NT2/D1 (cell line): ENCODE results near the gene FLYWCH1.

Experiments
- DNase-seq: peaks from one replicate; pipeline ENCODE4 v3.0.0-alpha.2; 2011; ENCODE audit warnings: low read depth, low spot score
- H3K27me3 ChIP-seq: 2 replicates; pipeline ENCODE4 v1.6.0; 2011; ENCODE audit warnings: mild to moderate bottlenecking; ENCODE audit not compliant: insufficient read length, insufficient read depth
- H3K36me3 ChIP-seq: 2 replicates; pipeline ENCODE4 v1.6.1; 2011; ENCODE audit warnings: mild to moderate bottlenecking, low read length, mixed read lengths; ENCODE audit not compliant: insufficient read depth, insufficient read length
- H3K4me1 ChIP-seq: 2 replicates; pipeline ENCODE4 v1.5.1; 2011; ENCODE audit not compliant: insufficient read depth, insufficient read length
- H3K4me3 ChIP-seq: 2 replicates; pipeline ENCODE4 v1.5.1; 2011; ENCODE audit warnings: low read depth; ENCODE audit not compliant: insufficient read length
- H3K9ac ChIP-seq: 2 replicates; pipeline ENCODE4 v1.6.0; 2011; ENCODE audit warnings: low read depth; ENCODE audit not compliant: insufficient read length
- H3K9me3 ChIP-seq: 2 replicates; pipeline ENCODE4 v1.5.1; 2011; ENCODE audit warnings: mild to moderate bottlenecking, low read length; ENCODE audit not compliant: insufficient read depth
- SUZ12 ChIP-seq: IDR thresholded peaks from 2 replicates; pipeline ENCODE4 v1.6.1; 2011; ENCODE audit not compliant: insufficient read length, insufficient read depth; ENCODE audit errors: extremely low read depth
- YY1 ChIP-seq: IDR thresholded peaks from 2 replicates; pipeline ENCODE4 v1.6.1; 2011; ENCODE audit not compliant: insufficient read length, insufficient read depth
- ZNF274 ChIP-seq: IDR thresholded peaks from 2 replicates; pipeline ENCODE4 v1.6.1; 2011; ENCODE audit warnings: mild to moderate bottlenecking, low read depth, low read length

The FLYWCH1 gene

DNA sequence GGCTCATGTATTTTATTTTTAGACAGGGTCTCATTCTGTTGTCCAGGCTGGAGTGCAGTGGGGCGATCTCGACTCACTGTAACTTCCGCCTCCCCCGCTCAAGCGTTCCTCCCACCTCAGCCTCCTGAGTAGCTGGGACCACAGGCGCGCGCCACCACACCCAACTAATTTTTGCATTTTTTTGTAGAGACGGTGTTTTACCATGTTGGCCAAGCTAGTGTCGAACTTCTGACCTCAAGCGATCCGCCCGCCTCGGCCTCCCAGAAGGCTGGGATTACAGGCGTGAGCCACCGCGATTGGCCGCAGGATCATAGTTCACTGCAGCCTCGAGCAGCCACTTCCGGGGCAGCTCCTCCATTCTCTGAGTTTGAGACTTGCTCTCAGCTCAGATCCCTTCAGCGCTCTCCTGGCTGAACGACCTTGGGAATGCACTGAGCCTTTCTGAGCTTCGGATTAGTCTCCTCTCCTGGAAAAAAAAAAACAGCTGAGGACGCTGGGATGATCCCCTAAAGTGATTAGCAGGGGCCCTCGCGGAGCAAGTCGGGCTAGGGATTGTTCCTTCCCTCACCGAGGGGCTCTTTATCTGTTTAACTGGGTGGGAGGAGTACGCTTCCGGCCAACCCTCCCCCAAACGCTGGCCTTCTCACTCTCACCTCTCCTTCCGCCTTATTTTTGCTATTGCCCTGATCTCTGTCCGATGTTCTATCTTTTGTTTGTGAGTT is 69.6 kb downstream of the FLYWCH1 start:
- TF ChIP-seq YY1 (no peak), SUZ12 (no peak), ZNF274 (no peak)
- peaks cover 12% of the 10 kb centered on the region for H3K4me1 ChIP-seq
- no peaks in the 10 kb centered on the region for H3K27me3 ChIP-seq
- H3K9me3 ChIP-seq = no peaks in the 10 kb centered on the region
- peak overlapping the region; percentile 95 for H3K4me3 ChIP-seq
- peak; percentile 70 for DNase-seq
- peaks cover 30% of the 10 kb centered on the region for H3K36me3 ChIP-seq
- H3K9ac ChIP-seq = peak overlapping the region; percentile 100

DNA sequence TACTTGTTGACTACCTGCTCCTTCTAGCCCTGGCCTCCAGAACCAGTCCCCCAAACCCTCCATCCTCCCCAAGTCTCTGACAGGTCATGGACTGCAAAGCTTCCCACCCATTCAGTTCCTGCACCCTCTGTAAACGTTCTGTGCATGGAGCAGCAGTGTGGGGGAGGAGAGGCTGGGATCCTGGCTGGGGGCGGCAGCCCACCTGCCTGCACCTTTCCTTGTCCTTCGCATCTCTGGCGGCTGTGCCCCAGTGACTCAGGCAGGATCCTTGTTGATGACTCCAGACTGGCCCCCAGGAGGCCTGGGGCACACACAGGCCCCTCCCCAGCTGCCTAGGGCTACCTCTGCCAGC is 70.1 kb downstream of the FLYWCH1 start:
- no peak for DNase-seq
- H3K4me3 ChIP-seq = peak overlapping the region; percentile 95
- H3K27me3 ChIP-seq = no peaks in the 10 kb centered on the region
- TF ChIP-seq YY1 = no peak
- no peak for TF ChIP-seq SUZ12
- no peak for TF ChIP-seq ZNF274
- H3K4me1 ChIP-seq = peaks cover 12% of the 10 kb centered on the region
- H3K9ac ChIP-seq = peak overlapping the region; percentile 100
- H3K9me3 ChIP-seq = no peaks in the 10 kb centered on the region
- peaks cover 25% of the 10 kb centered on the region for H3K36me3 ChIP-seq

DNA sequence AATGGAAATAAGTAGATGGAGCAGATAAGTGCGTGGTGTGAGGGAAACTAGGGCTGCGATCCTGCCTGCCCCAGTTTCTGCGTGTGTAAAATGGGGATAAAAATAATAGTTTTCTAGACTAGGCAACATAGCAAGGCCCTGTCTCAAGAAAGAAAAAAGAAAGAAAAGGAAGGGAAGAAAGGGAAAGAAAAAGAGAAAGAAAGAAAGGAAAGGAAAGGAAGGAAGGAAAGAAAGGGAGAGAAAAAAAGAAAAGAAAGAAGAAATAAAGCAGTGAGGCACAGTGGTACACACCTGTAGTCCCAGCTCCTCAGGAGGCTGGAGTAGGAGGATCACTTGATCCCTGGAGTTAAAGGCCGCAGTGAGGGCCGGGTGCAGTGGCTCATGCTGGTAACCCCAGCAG is 70.7 kb downstream of the FLYWCH1 start:
- no peaks in the 10 kb centered on the region for H3K27me3 ChIP-seq
- TF ChIP-seq YY1 = no peak
- peaks cover 20% of the 10 kb centered on the region for H3K36me3 ChIP-seq
- no peak overlapping the region for H3K4me3 ChIP-seq
- peaks cover 14% of the 10 kb centered on the region for H3K4me1 ChIP-seq
- H3K9me3 ChIP-seq = no peaks in the 10 kb centered on the region
- H3K9ac ChIP-seq = peak overlapping the region; percentile 100
- no peak for DNase-seq

DNA sequence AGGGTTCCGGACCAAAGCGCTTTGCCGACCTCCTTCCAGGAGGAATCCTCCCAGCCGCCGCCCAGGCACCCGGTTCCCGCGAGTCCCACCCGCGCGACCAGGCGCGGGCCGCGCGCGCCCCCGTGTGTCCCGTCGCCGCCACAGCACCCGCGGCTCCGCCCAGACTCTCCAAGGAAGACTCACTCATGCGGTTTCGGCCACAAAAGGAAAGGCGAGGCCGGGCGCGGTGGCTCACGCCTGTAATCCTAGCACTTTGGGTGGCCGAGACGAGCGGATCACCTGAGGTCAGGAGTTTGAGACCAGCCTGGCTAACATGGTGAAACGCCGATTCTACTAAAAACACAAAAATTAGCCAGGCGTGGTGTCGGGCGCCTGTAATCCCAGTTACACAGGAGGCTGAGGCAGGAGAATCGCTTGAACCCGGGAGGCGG is 72.0 kb downstream of the FLYWCH1 start:
- Histone ChIP-seq H3K4me3 (no peak overlapping the region), H3K36me3 (peaks cover 8% of the 10 kb centered on the region), H3K27me3 (no peaks in the 10 kb centered on the region), H3K9ac (peak overlapping the region; percentile 71), H3K4me1 (peaks cover 24% of the 10 kb centered on the region), H3K9me3 (no peaks in the 10 kb centered on the region)
- no peak for TF ChIP-seq SUZ12
- TF ChIP-seq YY1 = no peak
- TF ChIP-seq ZNF274 = no peak
- DNase-seq = no peak

DNA sequence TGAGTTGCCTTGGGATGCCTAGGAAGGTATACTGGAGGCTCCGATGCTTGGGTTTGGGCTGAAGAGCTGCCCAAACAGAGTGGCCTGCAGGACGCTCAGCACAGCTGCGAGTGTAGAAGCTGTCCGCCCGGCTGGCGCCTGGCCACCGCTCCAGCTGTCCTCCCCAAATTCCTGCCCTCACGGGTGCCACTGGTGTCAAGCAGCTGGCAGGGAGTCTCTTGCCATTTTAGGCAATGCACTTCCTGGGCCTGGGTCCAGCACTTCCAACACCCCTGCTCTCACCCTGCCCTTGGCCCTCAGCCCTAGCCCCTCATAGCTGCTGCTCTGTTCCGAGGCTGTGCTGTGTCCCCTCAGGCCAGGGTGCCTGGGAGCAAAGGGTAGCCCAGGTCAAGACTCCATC is 73.7 kb downstream of the FLYWCH1 start:
- TF ChIP-seq ZNF274 (no peak), SUZ12 (no peak), YY1 (no peak)
- no peaks in the 10 kb centered on the region for H3K9me3 ChIP-seq
- no peaks in the 10 kb centered on the region for H3K36me3 ChIP-seq
- DNase-seq = no peak
- H3K27me3 ChIP-seq = no peaks in the 10 kb centered on the region
- H3K4me3 ChIP-seq = no peak overlapping the region
- peaks cover 30% of the 10 kb centered on the region for H3K4me1 ChIP-seq
- peak overlapping the region; percentile 57 for H3K9ac ChIP-seq

DNA sequence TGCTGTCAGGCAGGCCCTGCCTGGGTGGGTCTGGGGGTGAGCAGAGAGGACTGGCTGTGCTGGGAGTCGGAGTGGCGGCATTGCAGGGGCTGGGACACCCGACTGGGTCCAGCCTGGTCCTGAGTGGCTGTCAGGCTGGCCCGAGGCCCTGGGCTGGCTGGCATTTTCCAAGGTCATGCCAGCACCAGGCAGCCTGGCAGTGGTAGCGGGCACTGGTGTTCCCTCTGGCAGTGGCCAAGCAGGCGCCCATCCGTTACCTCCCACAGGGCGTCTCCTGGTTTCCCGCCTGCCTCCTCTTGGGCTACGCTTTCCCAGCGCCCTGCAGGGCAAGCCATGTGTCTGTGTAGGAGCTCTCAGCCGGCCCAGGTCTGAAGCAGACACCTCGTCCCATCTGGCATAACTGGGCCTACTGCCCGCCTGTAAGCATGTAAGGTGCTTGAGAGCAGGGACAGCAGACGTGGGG is 74.2 kb downstream of the FLYWCH1 start:
- Histone ChIP-seq H3K4me3 (no peak overlapping the region), H3K9ac (peak overlapping the region; percentile 5)

DNA sequence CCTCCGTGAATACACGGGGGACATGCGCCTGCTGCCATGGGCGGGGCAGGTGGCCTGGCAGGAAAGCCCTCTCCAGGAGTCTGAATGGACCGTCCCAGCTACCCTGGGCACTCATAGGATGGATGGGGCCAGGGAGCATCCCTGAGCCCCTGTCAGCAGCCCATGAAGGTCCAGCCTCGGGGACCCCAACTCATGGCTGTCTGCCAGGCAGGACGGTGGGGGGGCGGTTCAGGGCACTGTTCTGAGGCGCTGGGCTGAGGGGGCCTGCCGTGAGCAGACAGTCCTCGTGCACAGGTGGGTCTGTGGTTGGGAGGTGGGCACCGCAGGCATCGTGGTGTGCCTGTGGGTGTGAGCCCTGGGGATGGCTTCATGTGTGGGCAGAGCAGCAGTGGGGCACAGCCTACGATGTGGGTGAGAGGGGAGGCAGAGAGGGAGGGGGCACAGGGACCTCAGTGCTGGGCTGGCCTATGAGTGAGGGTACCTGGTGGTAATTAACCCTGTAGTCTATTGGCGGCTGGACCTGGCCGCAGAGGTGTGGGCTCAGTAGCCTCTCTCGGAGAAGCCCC is 75.0 kb downstream of the FLYWCH1 start:
- no peaks in the 10 kb centered on the region for H3K9me3 ChIP-seq
- peaks cover under 1% of the 10 kb centered on the region for H3K27me3 ChIP-seq
- no peaks in the 10 kb centered on the region for H3K36me3 ChIP-seq
- no peak overlapping the region for H3K4me3 ChIP-seq
- H3K9ac ChIP-seq = peak overlapping the region; percentile 5
- no peak for DNase-seq
- TF ChIP-seq YY1 (no peak), ZNF274 (no peak), SUZ12 (no peak)
- H3K4me1 ChIP-seq = peaks cover 36% of the 10 kb centered on the region

More for the DNA sequence above, 74.2 kb downstream of the FLYWCH1 start:
- TF ChIP-seq ZNF274 (no peak), SUZ12 (no peak), YY1 (no peak)
- DNase-seq = no peak
- no peaks in the 10 kb centered on the region for H3K27me3 ChIP-seq
- peaks cover 34% of the 10 kb centered on the region for H3K4me1 ChIP-seq
- H3K36me3 ChIP-seq = no peaks in the 10 kb centered on the region
- H3K9me3 ChIP-seq = no peaks in the 10 kb centered on the region
